B cell (primary cell): ENCODE results near the gene QSOX2. TPM values are rescaled to one million over a fixed set of nuclear protein-coding genes. Genes with fewer than 3 reads are reported as not detected.

Source experiments
- ATAC-seq: fragments of 200-7000 bp; cut with Tn5 transposase; one replicate; pipeline ENCODE4 v1.10.0; 2021; ENCODE audit warnings: low read depth, mild to moderate bottlenecking, moderate number of reproducible peaks, moderate library complexity
- CTCF ChIA-PET: fragments of 350-600 bp; sonication (Branson Sonifier 250); formaldehyde crosslinking; loops from one replicate; lab custom pipeline; 2021; ENCODE audit warnings: antibody characterized with exemption, inconsistent platforms; lab: Charles Lee
- POLR2A ChIA-PET: fragments of 350-600 bp; sonication (Branson Sonifier 250); formaldehyde crosslinking; loops from one replicate; lab custom pipeline; 2021; ENCODE audit warnings: antibody characterized with exemption; lab: Charles Lee
- DNase-seq: peaks from one replicate; pipeline ENCODE4 v3.0.0; 2013
- H2AFZ ChIP-seq: 2 replicates; pipeline ENCODE4 v1.6.1; 2012; ENCODE audit warnings: mild to moderate bottlenecking, low read depth, low read length; ENCODE audit not compliant: insufficient read depth, poor library complexity, severe bottlenecking
- H3K27ac ChIP-seq, 2 donors: 1 replicate in 1 of 2; 2 replicates in 1 of 2; pipeline ENCODE4 v1.5.1; 2012 to 2013; ENCODE audit warnings: low read length in 2 of 2, mild to moderate bottlenecking in 2 of 2, moderate library complexity in 1 of 2
- H3K27me3 ChIP-seq, 4 experiments: fragments of 200-600 bp in 1 of 4; sonication (generic) in 1 of 4; replicated peaks in 1 of 4; 1 replicate in 2 of 4; 2 replicates in 2 of 4; pipeline versions ENCODE4 v1.6.1 to v1.7.0; 2013 to 2016; ENCODE audit warnings: low read length in 3 of 4, mild to moderate bottlenecking in 2 of 4, mixed read lengths in 1 of 4, moderate library complexity in 1 of 4; ENCODE audit not compliant: insufficient read depth in 4 of 4, control insufficient read depth in 3 of 4; ENCODE audit errors: control extremely low read depth in 1 of 4
- H3K36me3 ChIP-seq, 2 experiments: replicated peaks in 1 of 2; 1 replicate in 1 of 2; 2 replicates in 1 of 2; pipeline versions ENCODE4 v1.6.1 to v1.7.1; 2013; ENCODE audit warnings: low read length in 1 of 2; ENCODE audit not compliant: insufficient read depth in 2 of 2, control insufficient read depth in 1 of 2; ENCODE audit errors: control extremely low read depth in 1 of 2, extremely low read depth in 1 of 2
- H3K4me1 ChIP-seq, 2 donors: fragments of 200-600 bp in 1 of 2; sonication (generic) in 1 of 2; 1 replicate in 1 of 2; 2 replicates in 1 of 2; pipeline versions ENCODE4 v1.5.1 to v1.6.1; 2013 to 2017; ENCODE audit warnings: low read length in 2 of 2; ENCODE audit not compliant: control insufficient read depth in 2 of 2, insufficient read depth in 2 of 2
- H3K4me2 ChIP-seq: replicated peaks from 2 replicates; pipeline ENCODE3; 2012; ENCODE audit warnings: mild to moderate bottlenecking, low read depth, low read length; ENCODE audit not compliant: poor library complexity, severe bottlenecking
- H3K4me3 ChIP-seq, 5 experiments: fragments of 200-600 bp in 1 of 5; sonication (generic) in 1 of 5; 1 replicate in 3 of 5; 2 replicates in 2 of 5; pipeline versions ENCODE4 v1.5.1 to v1.7.0; 2011 to 2016; ENCODE audit warnings: low read length in 4 of 5, mild to moderate bottlenecking in 4 of 5, low read depth in 2 of 5, control low read depth in 1 of 5, moderate library complexity in 1 of 5; ENCODE audit not compliant: insufficient read depth in 1 of 5; ENCODE audit errors: control extremely low read depth in 1 of 5, extremely low read depth in 1 of 5
- H3K79me2 ChIP-seq: fragments of 200-600 bp; sonication (generic); one replicate; pipeline ENCODE4 v1.6.0; 2016; ENCODE audit warnings: low read length; ENCODE audit not compliant: control insufficient read depth, insufficient read depth
- H3K9ac ChIP-seq: fragments of 200-600 bp; sonication (generic); 2 replicates; pipeline ENCODE4 v1.6.1; 2017; ENCODE audit warnings: mild to moderate bottlenecking, low read length, moderate library complexity
- H3K9me3 ChIP-seq, 3 donors: one replicate each; pipeline versions ENCODE4 v1.6.1 to v1.7.1; 2013; ENCODE audit warnings: low read length in 2 of 3; ENCODE audit not compliant: control insufficient read depth in 2 of 3, insufficient read depth in 1 of 3; ENCODE audit errors: control extremely low read depth in 1 of 3
- H4K20me1 ChIP-seq: 2 replicates; pipeline ENCODE4 v1.6.0; 2012; ENCODE audit warnings: mild to moderate bottlenecking, low read length; ENCODE audit not compliant: insufficient read depth, control insufficient read depth, poor library complexity, severe bottlenecking
- H3K27ac Mint-ChIP-seq: one replicate; pipeline ENCODE4 v1.8.0; 2021; ENCODE audit warnings: mixed read lengths
- H3K27me3 Mint-ChIP-seq: one replicate; pipeline ENCODE4 v1.8.0; 2021; ENCODE audit warnings: mixed read lengths
- H3K4me1 Mint-ChIP-seq: one replicate; pipeline ENCODE4 v1.8.0; 2021; ENCODE audit warnings: mixed read lengths
- H3K4me3 Mint-ChIP-seq: one replicate; pipeline ENCODE4 v1.8.0; 2021; ENCODE audit warnings: mixed read lengths
- H3K9me3 Mint-ChIP-seq: one replicate; pipeline ENCODE4 v1.8.0; 2022; ENCODE audit warnings: mixed read lengths; ENCODE audit not compliant: insufficient read depth
- CTCF ChIP-seq: fragments of 200-600 bp; IDR thresholded peaks from one replicate; pipeline ENCODE4 v1.8.0; 2022; ENCODE audit warnings: antibody characterized with exemption, mild to moderate bottlenecking
- EZH2 ChIP-seq: IDR thresholded peaks from 2 replicates; pipeline ENCODE4 v1.6.1; 2012; ENCODE audit warnings: borderline replicate concordance, low read depth, mild to moderate bottlenecking, moderate library complexity, low read length; ENCODE audit not compliant: insufficient read depth, poor library complexity, severe bottlenecking
- WGBS: methylation state at CpG from one replicate; pipeline ENCODE4 v1.1.5; 2013; ENCODE audit warnings: missing lambda C conversion rate; ENCODE audit not compliant: insufficient coverage; 5-methylcytosine and 5-hydroxymethylcytosine counted together
- intact Hi-C: fragments of 100-400 bp; cut with micrococcal nuclease; formaldehyde crosslinking; loops from one replicate; pipeline ENCODE4 v1.10.0; 2022
- polyA plus RNA-seq: library from polyadenylated mRNA; depleted of rRNA; stranded (reverse); fragments of >200 nt; gene quantifications from 2 replicates; pipeline ENCODE4 v1.2.3, GENCODE V29; 2012
- total RNA-seq, 2 donors: library from RNA; stranded (reverse); fragments of 120-200 nt in 1 of 2; gene quantifications; 1 replicate in 1 of 2; 2 replicates in 1 of 2; pipeline versions ENCODE4 v1.2.3 to v1.2.4, GENCODE V29; 2013 to 2022

The QSOX2 gene
- total and polyA plus RNA-seq, 2 donors (not counting 1 experiment from before 2014, with no cell fraction given) = 62.9 to 139 TPM

- H3K27ac ChIP-seq = no peak overlapping the region
- no peak overlapping the region for H2AFZ ChIP-seq
- Mint-ChIP-seq H3K4me3 (no peak overlapping the region), H3K9me3 (no peaks in the 10 kb centered on the region), H3K27me3 (peaks cover 24% of the 10 kb centered on the region), H3K4me1 (no peaks in the 10 kb centered on the region), H3K27ac (no peak overlapping the region)
- POLR2A ChIA-PET = no interaction called here
- H3K79me2 ChIP-seq = no peaks in the 10 kb centered on the region
- H3K9ac ChIP-seq = no peak overlapping the region
- no peak for TF ChIP-seq CTCF
- intact Hi-C loops = no loop called here
- H3K4me3 ChIP-seq = no peak overlapping the region
- no peaks in the 10 kb centered on the region for H4K20me1 ChIP-seq
- no peaks in the 10 kb centered on the region for H3K36me3 ChIP-seq
- ATAC-seq (no peak), DNase-seq (no peak)
- CTCF ChIA-PET = interaction anchor here (0.8 kb wide), 1 partner anchor 12 kb away, joined by 3 read pairs; no protein-coding TSS in a partner anchor
- 94% methylated on average over 13 of the region's 14 CpGs for WGBS
- H3K9me3 ChIP-seq = no peaks in the 10 kb centered on the region
- H3K4me2 ChIP-seq = no peak overlapping the region
- peaks cover 0 to 28% (median 0%) of the 10 kb centered on the region in 4 experiments for H3K27me3 ChIP-seq
- no peaks in the 10 kb centered on the region for H3K4me1 ChIP-seq
Measured at GRCh38 chr9:136182420-136182787, 63.2 kb downstream of the QSOX2 start.

- H4K20me1 ChIP-seq = no peaks in the 10 kb centered on the region
- H3K4me2 ChIP-seq = no peak overlapping the region
- H3K4me3 ChIP-seq = no peak overlapping the region
- DNase-seq (no peak), ATAC-seq (no peak)
- peaks cover 0 to 23% (median 0%) of the 10 kb centered on the region in 4 experiments for H3K27me3 ChIP-seq
- H3K9me3 Mint-ChIP-seq = no peaks in the 10 kb centered on the region
- H3K4me1 Mint-ChIP-seq = no peaks in the 10 kb centered on the region
- H3K4me3 Mint-ChIP-seq = no peak overlapping the region
- H3K79me2 ChIP-seq = no peaks in the 10 kb centered on the region
- TF ChIP-seq EZH2 (no peak), CTCF (no peak)
- WGBS = 84% methylated on average over 6 of the region's 8 CpGs
- ChIA-PET CTCF (no interaction called here), POLR2A (no interaction called here)
- H2AFZ ChIP-seq = no peak overlapping the region
- peaks cover 19% of the 10 kb centered on the region for H3K27me3 Mint-ChIP-seq
- H3K9ac ChIP-seq = no peak overlapping the region
- no peaks in the 10 kb centered on the region for H3K4me1 ChIP-seq
- intact Hi-C loops = no loop called here
- H3K9me3 ChIP-seq = no peaks in the 10 kb centered on the region
- H3K27ac ChIP-seq = no peak overlapping the region
- no peaks in the 10 kb centered on the region for H3K36me3 ChIP-seq
- H3K27ac Mint-ChIP-seq = no peak overlapping the region
Measured at GRCh38 chr9:136181784-136182419, 63.7 kb downstream of the QSOX2 start.
